Hepatic stellate cell (primary cell): ENCODE results near the gene IDH3B.
A peak's percentile ranks its signal among the peaks of the same experiment; 100 is the strongest.

ENCODE experiments used
- DNase-seq: peaks from one replicate; pipeline ENCODE4 v3.0.0; 2011; ENCODE audit warnings: low spot score

IDH3B gene

GRCh38 chr20:2656471-2657117 lies 7.4 kb downstream of the IDH3B start:
- DNase-seq, result no peak

- no peak for DNase-seq
These were observed 8.5 kb downstream of the IDH3B start for GRCh38 chr20:2655331-2656116.

DNA sequence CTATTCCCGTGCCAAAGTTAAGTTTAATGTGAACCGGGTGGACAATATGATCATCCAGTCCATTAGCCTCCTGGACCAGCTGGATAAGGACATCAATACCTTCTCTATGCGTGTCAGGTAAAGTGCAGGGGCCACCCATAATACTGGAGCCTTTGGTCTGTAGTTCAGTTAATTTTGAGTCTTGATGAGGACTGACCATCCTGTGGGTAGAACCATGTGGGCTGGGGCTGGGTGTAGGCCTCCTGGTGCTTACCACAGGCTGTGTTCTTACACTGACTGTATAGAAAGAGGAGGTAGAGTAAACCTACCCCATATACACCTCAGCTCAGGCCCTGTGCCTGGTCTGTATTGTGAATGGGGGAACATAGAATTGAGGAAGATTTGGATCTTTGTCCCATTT lies 9.2 kb downstream of the IDH3B start:
- DNase-seq, result no peak

GRCh38 chr20:2654384-2654822 lies 9.6 kb downstream of the IDH3B start:
- DNase-seq, result no peak

DNA sequence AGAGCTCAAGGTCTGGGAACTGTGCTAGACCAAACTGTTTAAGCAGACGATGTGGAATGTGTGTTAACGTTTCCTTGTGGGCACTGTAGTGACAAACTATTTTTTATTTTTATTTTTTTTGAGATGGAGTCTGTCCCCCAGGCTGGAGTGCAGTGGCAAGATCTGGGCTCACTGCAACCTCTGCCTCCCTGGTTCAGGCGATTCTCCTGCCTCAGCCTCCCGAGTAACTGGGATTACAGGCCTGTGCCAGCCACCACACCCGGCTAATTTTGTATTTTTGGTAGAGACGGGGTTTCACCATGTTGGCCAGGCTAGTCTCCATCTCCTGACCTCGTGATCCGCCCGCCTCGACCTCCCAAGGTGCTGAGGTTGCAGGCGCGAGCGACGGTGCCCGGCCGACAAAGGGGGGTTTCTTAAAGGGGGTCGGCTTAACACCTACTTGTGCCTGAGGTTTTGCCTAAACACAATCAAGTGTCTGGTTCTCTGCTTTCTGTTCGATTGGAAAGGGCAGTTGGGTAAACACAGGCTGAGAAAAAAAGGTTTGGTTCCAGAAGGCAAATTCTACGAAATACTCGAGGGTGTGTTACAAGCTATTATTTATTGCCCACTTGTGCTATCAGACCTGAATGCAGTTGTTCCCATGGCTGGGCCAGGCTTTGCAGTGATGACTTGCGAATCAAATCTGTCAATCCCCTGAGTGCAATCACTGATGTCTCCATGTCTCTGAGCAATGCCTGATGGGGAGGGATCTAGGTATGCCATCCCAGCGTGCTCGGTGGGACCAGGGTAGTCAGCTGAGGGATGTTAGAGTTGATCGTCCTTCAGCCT lies 10.2 kb downstream of the IDH3B start:
- no peak for DNase-seq

DNA sequence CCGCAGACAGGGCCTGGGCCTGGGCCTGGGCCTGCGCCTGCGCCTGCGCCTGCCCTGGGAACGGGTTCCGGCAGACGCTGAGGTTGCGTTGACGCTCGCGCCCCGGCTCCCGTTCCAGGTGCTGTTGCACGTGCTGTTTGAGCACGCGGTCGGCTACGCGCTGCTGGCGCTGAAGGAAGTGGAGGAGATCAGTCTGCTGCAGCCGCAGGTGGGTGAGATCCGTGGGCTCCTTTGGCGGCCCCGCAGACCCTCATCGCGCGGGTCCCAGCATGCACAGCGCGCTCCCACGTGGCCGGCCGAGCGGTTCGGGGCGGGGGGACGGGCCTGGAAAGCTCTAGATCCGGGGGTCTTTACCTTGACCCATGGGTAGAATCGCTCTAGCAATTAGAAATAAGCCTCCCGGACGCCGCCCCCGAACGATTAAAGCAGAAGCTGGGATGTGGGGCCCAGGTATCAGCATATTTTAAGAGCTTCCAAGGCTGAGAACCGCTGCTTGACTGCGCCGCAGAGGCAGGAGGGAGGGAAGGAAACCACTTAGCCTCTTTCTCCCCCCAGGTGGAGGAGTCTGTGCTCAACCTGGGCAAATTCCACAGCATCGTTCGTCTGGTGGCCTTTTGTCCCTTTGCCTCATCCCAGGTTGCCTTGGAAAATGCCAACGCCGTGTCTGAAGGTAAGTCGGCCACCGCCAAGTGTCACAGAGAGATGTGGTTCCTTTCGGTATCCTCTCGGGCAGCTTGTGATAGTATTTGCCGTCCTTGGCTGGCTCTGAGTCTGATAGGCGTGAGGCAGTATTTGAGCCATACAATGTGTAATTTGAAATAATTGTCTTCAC lies 11.1 kb downstream of the IDH3B start:
- DNase-seq, result peak; percentile 44

GRCh38 chr20:2651772-2652723 lies 12.0 kb downstream of the IDH3B start, which contains the start of gene NOP56:
Gene NOP56, plus strand, starts transcription at chr20:2652632. Its CDS starts 29 bp downstream, at chr20:2652661.
- DNase-seq, result peak; percentile 95

GRCh38 chr20:2643708-2644107 lies 20.3 kb downstream of the IDH3B start:
- DNase-seq, result no peak

- no peak for DNase-seq
These were observed 23.1 kb downstream of the IDH3B start for GRCh38 chr20:2640899-2641298.

- DNase-seq, result no peak
These were observed 23.8 kb downstream of the IDH3B start for GRCh38 chr20:2640260-2640659.

GRCh38 chr20:2637246-2637645 lies 26.8 kb downstream of the IDH3B start:
- DNase-seq, result no peak

GRCh38 chr20:2633381-2633780 lies 30.6 kb downstream of the IDH3B start:
- no peak for DNase-seq

GRCh38 chr20:2631228-2631627 lies 32.8 kb downstream of the IDH3B start:
- DNase-seq, result no peak

GRCh38 chr20:2626853-2627541 lies 37.0 kb downstream of the IDH3B start:
- no peak for DNase-seq

- no peak for DNase-seq
These were observed 39.0 kb downstream of the IDH3B start for GRCh38 chr20:2625062-2625461.

- no peak for DNase-seq
These were observed 39.8 kb downstream of the IDH3B start for GRCh38 chr20:2624190-2624589.

- no peak for DNase-seq
These were observed 43.9 kb downstream of the IDH3B start for GRCh38 chr20:2619961-2620595.

DNA sequence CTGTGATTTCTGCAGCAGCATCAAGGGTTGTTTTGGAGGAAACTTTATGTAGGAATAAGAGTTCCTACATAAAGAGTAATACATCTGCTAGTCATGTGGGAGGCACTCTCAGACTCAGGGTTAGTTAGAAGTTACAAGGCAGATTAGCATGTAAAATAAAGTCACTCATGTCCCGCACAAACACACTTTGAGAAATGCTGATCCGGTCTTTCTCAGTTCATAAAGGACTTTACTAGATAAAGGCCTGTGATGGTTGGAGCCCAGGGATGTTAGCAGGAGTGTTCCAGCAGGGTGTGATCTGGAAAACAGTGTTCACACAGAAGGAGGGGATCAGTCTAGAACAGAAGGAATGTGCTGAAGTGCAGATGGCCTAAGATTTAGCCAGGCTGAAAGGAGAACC lies 44.7 kb downstream of the IDH3B start:
- no peak for DNase-seq

DNA sequence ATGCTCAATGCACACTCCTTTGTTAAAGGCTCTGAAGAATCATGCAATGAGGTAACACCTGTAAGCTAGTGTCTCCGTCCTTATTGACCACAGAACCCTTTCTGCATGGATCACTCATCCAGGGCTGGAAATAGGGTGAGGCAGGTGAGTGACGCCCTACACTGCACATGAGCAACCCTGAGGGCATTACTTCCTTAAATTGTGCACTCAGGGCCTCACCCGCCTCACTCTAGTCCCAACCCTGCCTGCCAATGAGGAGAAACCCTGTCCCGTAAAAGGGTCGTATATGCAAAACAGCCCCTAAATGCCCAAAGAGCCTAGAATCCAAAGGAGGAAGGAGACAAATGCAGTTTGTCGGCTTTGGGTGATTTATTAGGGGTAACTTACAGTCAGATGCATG lies 45.2 kb downstream of the IDH3B start:
- no peak for DNase-seq
